Activated CD8-positive, alpha-beta T cell treated with anti-CD3 and anti-CD28 coated beads for 36 hours (primary cell): Measurements from ENCODE around the gene P4HB. TPM values are rescaled to one million over a fixed set of nuclear protein-coding genes. Genes with fewer than 3 reads are reported as not detected.

ENCODE experiments used
- ATAC-seq: fragments of 200-7000 bp; cut with Tn5 transposase; one replicate; pipeline ENCODE4 v1.10.0; 2021; ENCODE audit warnings: mild to moderate bottlenecking, moderate library complexity
- CTCF ChIA-PET: fragments of 350-600 bp; sonication (Branson Sonifier 250); formaldehyde crosslinking; loops from one replicate; lab custom pipeline; 2021; ENCODE audit warnings: antibody characterized with exemption; lab: Charles Lee
- POLR2A ChIA-PET: fragments of 350-600 bp; sonication (Branson Sonifier 250); formaldehyde crosslinking; loops from one replicate; lab custom pipeline; 2021; ENCODE audit warnings: antibody characterized with exemption; lab: Charles Lee
- DNase-seq: peaks from one replicate; pipeline ENCODE4 v3.0.0-alpha.2; 2020
- H3K27ac Mint-ChIP-seq: one replicate; pipeline ENCODE4 v1.8.0; 2021; ENCODE audit warnings: mild to moderate bottlenecking, mixed read lengths
- H3K27me3 Mint-ChIP-seq: one replicate; pipeline ENCODE4 v1.8.0; 2021; ENCODE audit warnings: mixed read lengths
- H3K36me3 Mint-ChIP-seq: one replicate; pipeline ENCODE4 v1.8.0; 2021; ENCODE audit warnings: low read depth, mixed read lengths
- H3K4me1 Mint-ChIP-seq: one replicate; pipeline ENCODE4 v1.8.0; 2021; ENCODE audit warnings: low read depth, mixed read lengths
- H3K4me3 Mint-ChIP-seq: one replicate; pipeline ENCODE4 v1.8.0; 2021; ENCODE audit warnings: mild to moderate bottlenecking, moderate library complexity, mixed read lengths
- H3K9me3 Mint-ChIP-seq: one replicate; pipeline ENCODE4 v1.8.0; 2021; ENCODE audit warnings: mixed read lengths
- CTCF ChIP-seq: fragments of 200-600 bp; IDR thresholded peaks from one replicate; pipeline ENCODE4 v1.8.0; 2022; ENCODE audit warnings: antibody characterized with exemption, mild to moderate bottlenecking
- intact Hi-C: fragments of 100-400 bp; cut with micrococcal nuclease; formaldehyde crosslinking; loops from one replicate; pipeline ENCODE4 v1.10.0; 2022
- total RNA-seq, 2 experiments: library from RNA; stranded (reverse); gene quantifications; one replicate each; pipeline ENCODE4 v1.2.3, GENCODE V29; 2021

P4HB gene
- total RNA-seq, 2 experiments from 2014 or later, result 408 to 434 TPM

- H3K4me1 Mint-ChIP-seq, result peaks cover 6% of the 10 kb centered on the region
- ATAC-seq, result no peak
- intact Hi-C loops, result no loop called here
- H3K4me3 Mint-ChIP-seq, result no peak overlapping the region
- no peak for DNase-seq
- ChIA-PET POLR2A (interaction anchor here (1.0 to 1.2 kb wide), 2 partner anchors 14 to 157 kb away, joined by 3 to 4 read pairs; no protein-coding TSS in a partner anchor), CTCF (no interaction called here)
- no peaks in the 10 kb centered on the region for H3K9me3 Mint-ChIP-seq
- TF ChIP-seq CTCF, result no peak
- H3K27ac Mint-ChIP-seq, result no peak overlapping the region
- H3K36me3 Mint-ChIP-seq, result peaks cover 1% of the 10 kb centered on the region
- H3K27me3 Mint-ChIP-seq, result peaks cover 4% of the 10 kb centered on the region
Measured at GRCh38 chr17:81822312-81822637, 38.1 kb downstream of the P4HB start.

GRCh38 chr17:81821603-81822311 is 38.6 kb downstream of the P4HB start:
- ATAC-seq (peak; percentile 70), DNase-seq (peak; percentile 52)
- intact Hi-C loops, result no loop called here
- Mint-ChIP-seq H3K27me3 (peaks cover 4% of the 10 kb centered on the region), H3K9me3 (no peaks in the 10 kb centered on the region), H3K4me3 (no peak overlapping the region), H3K36me3 (peaks cover 1% of the 10 kb centered on the region), H3K27ac (no peak overlapping the region), H3K4me1 (peaks cover 6% of the 10 kb centered on the region)
- CTCF ChIA-PET, result no interaction called here
- peak; percentile 26 for TF ChIP-seq CTCF
- POLR2A ChIA-PET, result interaction anchor here (1.2 kb wide), 1 partner anchor 14 kb away, joined by 4 read pairs; no protein-coding TSS in a partner anchor

- ChIA-PET CTCF (no interaction called here), POLR2A (interaction anchor here (1.2 kb wide), 1 partner anchor 13 kb away, joined by 4 read pairs; no protein-coding TSS in a partner anchor)
- H3K4me3 Mint-ChIP-seq, result no peak overlapping the region
- no peak for TF ChIP-seq CTCF
- peaks cover 5% of the 10 kb centered on the region for H3K4me1 Mint-ChIP-seq
- ATAC-seq (peak; percentile 48), DNase-seq (peak; percentile 28)
- intact Hi-C loops, result no loop called here
- peaks cover under 1% of the 10 kb centered on the region for H3K36me3 Mint-ChIP-seq
- peaks cover 6% of the 10 kb centered on the region for H3K27me3 Mint-ChIP-seq
- H3K27ac Mint-ChIP-seq, result no peak overlapping the region
- H3K9me3 Mint-ChIP-seq, result no peaks in the 10 kb centered on the region
Measured at GRCh38 chr17:81821147-81821546, 39.2 kb downstream of the P4HB start.

- Mint-ChIP-seq H3K4me3 (no peak overlapping the region), H3K36me3 (no peaks in the 10 kb centered on the region), H3K27ac (no peak overlapping the region), H3K4me1 (peaks cover 2% of the 10 kb centered on the region), H3K9me3 (no peaks in the 10 kb centered on the region), H3K27me3 (peaks cover 7% of the 10 kb centered on the region)
- intact Hi-C loops, result no loop called here
- ChIA-PET CTCF (interaction anchor here (1.1 kb wide), 1 partner anchor 200 kb away, joined by 3 read pairs; no protein-coding TSS in a partner anchor), POLR2A (interaction anchor here (0.7 kb wide), 1 partner anchor 38 kb away, joined by 3 read pairs; no protein-coding TSS in a partner anchor)
- no peak for TF ChIP-seq CTCF
- DNase-seq (no peak), ATAC-seq (no peak)
Measured at GRCh38 chr17:81819708-81820107, 40.6 kb downstream of the P4HB start.

- Mint-ChIP-seq H3K9me3 (no peaks in the 10 kb centered on the region), H3K36me3 (no peaks in the 10 kb centered on the region), H3K4me1 (peaks cover 2% of the 10 kb centered on the region), H3K4me3 (no peak overlapping the region), H3K27ac (no peak overlapping the region), H3K27me3 (peaks cover 7% of the 10 kb centered on the region)
- DNase-seq (no peak), ATAC-seq (no peak)
- intact Hi-C loops, result no loop called here
- CTCF ChIA-PET, result interaction anchor here (1.2 kb wide), 2 partner anchors 11 to 202 kb away, joined by 3 read pairs; no protein-coding TSS in a partner anchor
- TF ChIP-seq CTCF, result no peak
- POLR2A ChIA-PET, result interaction anchor here (0.7 to 1.0 kb wide), 3 partner anchors 11 to 102 kb away, joined by 3 read pairs; no protein-coding TSS in a partner anchor
Measured at GRCh38 chr17:81817758-81818147, 42.6 kb downstream of the P4HB start.
